ENCODE measurements around the gene STH. TPM values are rescaled to one million over a fixed set of nuclear protein-coding genes. Genes with fewer than 3 reads are reported as not detected.
"Not testable (repeated sequence)": the region's sequence is repeated elsewhere in the genome, so short reads cannot be mapped to it uniquely, and the experiment has no call there.

STH gene
- total and polyA plus RNA-seq, 7 donors: 0.25 to 2.0 (median 0.26) TPM; not detected in 4

- TF ChIP-seq, protein P1, sequence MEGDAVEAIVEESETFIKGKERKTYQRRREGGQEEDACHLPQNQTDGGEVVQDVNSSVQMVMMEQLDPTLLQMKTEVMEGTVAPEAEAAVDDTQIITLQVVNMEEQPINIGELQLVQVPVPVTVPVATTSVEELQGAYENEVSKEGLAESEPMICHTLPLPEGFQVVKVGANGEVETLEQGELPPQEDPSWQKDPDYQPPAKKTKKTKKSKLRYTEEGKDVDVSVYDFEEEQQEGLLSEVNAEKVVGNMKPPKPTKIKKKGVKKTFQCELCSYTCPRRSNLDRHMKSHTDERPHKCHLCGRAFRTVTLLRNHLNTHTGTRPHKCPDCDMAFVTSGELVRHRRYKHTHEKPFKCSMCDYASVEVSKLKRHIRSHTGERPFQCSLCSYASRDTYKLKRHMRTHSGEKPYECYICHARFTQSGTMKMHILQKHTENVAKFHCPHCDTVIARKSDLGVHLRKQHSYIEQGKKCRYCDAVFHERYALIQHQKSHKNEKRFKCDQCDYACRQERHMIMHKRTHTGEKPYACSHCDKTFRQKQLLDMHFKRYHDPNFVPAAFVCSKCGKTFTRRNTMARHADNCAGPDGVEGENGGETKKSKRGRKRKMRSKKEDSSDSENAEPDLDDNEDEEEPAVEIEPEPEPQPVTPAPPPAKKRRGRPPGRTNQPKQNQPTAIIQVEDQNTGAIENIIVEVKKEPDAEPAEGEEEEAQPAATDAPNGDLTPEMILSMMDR (IDR thresholded peaks at IDR 0.05): no peak
- ATAC-seq: no peak
Observed at GRCh38 chr17:46011711-46012505, 12.9 kb downstream of the STH start.

DNA sequence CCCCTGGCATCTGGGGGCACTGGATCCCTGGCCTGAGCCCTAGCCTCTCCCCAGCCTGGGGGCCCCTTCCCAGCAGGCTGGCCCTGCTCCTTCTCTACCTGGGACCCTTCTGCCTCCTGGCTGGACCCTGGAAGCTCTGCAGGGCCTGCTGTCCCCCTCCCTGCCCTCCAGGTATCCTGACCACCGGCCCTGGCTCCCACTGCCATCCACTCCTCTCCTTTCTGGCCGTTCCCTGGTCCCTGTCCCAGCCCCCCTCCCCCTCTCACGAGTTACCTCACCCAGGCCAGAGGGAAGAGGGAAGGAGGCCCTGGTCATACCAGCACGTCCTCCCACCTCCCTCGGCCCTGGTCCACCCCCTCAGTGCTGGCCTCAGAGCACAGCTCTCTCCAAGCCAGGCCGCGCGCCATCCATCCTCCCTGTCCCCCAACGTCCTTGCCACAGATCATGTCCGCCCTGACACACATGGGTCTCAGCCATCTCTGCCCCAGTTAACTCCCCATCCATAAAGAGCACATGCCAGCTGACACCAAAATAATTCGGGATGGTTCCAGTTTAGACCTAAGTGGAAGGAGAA, 13.5 kb downstream of the STH start:
- H3K4me3 ChIP-seq: no peak overlapping the region
- intact Hi-C loops (cut with DNase I): no loop called here
- H3K4me1 ChIP-seq: peaks cover 7% of the 10 kb centered on the region
- no peak for ATAC-seq
- 73 to 82% (median 79%) methylated on average over 8 to 11 of the region's 11 CpGs for WGBS, 3 donors
- peaks cover 0 to 38% of the 10 kb centered on the region in 2 donors for H3K36me3 ChIP-seq (ENCODE audit: insufficient read depth in 1 of 2, low read depth in 1 of 2)
- no peak overlapping the region for H3K27ac ChIP-seq
- H3K9me3 ChIP-seq: no peaks in the 10 kb centered on the region
- no peaks in the 10 kb centered on the region for H3K27me3 ChIP-seq (ENCODE audit: insufficient read depth in 3 of 3, low read length in 2 of 3)
- TF ChIP-seq, protein P1 (IDR thresholded peaks at IDR 0.05): no peak
- DNase-seq: no peak

More at GRCh38 chr17:46011711-46012505, 12.9 kb downstream of the STH start:
- DNase-seq: no peak
- Histone ChIP-seq H3K27me3 (ENCODE audit: insufficient read depth in 3 of 3, low read length in 2 of 3) (no peaks in the 10 kb centered on the region), H3K27ac (no peak overlapping the region), H3K4me1 (peaks cover 11% of the 10 kb centered on the region), H3K4me3 (no peak overlapping the region), H3K36me3 (ENCODE audit: insufficient read depth in 1 of 2, low read depth in 1 of 2) (peaks cover 0 to 38% of the 10 kb centered on the region in 2 donors), H3K9me3 (no peaks in the 10 kb centered on the region)
- 86 to 90% (median 87%) methylated on average over 28 of the region's 28 CpGs for WGBS, 3 donors
- intact Hi-C loops (cut with DNase I): no loop called here

GRCh38 chr17:46013127-46013501, 14.1 kb downstream of the STH start:
- Histone ChIP-seq H3K4me3 (no peak overlapping the region), H3K9me3 (no peaks in the 10 kb centered on the region), H3K27ac (no peak overlapping the region), H3K27me3 (ENCODE audit: insufficient read depth in 3 of 3, low read length in 2 of 3) (no peaks in the 10 kb centered on the region), H3K4me1 (peaks cover 1% of the 10 kb centered on the region), H3K36me3 (ENCODE audit: insufficient read depth in 1 of 2, low read depth in 1 of 2) (peaks cover 0 to 39% of the 10 kb centered on the region in 2 donors)
- DNase-seq: no peak
- intact Hi-C loops (cut with DNase I): no loop called here
- ATAC-seq: no peak
- TF ChIP-seq, protein P1 (IDR thresholded peaks at IDR 0.05): no peak
- WGBS, 3 donors: 73 to 93% (median 81%) methylated on average over 7 of the region's 7 CpGs

- no peaks in the 10 kb centered on the region for H3K27me3 ChIP-seq (ENCODE audit: insufficient read depth in 3 of 3, low read length in 2 of 3)
- peaks cover 0 to 44% of the 10 kb centered on the region in 2 donors for H3K36me3 ChIP-seq (ENCODE audit: insufficient read depth in 1 of 2, low read depth in 1 of 2)
- H3K4me1 ChIP-seq: no peaks in the 10 kb centered on the region
- H3K4me3 ChIP-seq: no peak overlapping the region
- no peak for DNase-seq
- H3K9me3 ChIP-seq: no peaks in the 10 kb centered on the region
- TF ChIP-seq, protein P1 (IDR thresholded peaks at IDR 0.05): no peak
- intact Hi-C loops (cut with DNase I): no loop called here
- H3K27ac ChIP-seq: no peak overlapping the region
- 55 to 62% (median 57%) methylated on average over 9 of the region's 9 CpGs for WGBS, 3 donors
- no peak for ATAC-seq
Observed at GRCh38 chr17:46013502-46014165, 14.6 kb downstream of the STH start.

GRCh38 chr17:46019408-46019925, 20.4 kb downstream of the STH start:
- H3K4me1 ChIP-seq; intact Hi-C loops (cut with DNase I); H3K27ac ChIP-seq; H3K27me3 ChIP-seq (ENCODE audit: insufficient read depth in 3 of 3, low read length in 2 of 3); ATAC-seq; DNase-seq; H3K4me3 ChIP-seq; H3K9me3 ChIP-seq: not testable (repeated sequence)
- peaks cover 0 to 64% of the 10 kb centered on the region in 2 donors for H3K36me3 ChIP-seq (ENCODE audit: insufficient read depth in 1 of 2, low read depth in 1 of 2)
- 94 to 96% (median 94%) methylated on average over 8 of the region's 8 CpGs for WGBS, 3 donors

Data from psoas muscle (tissue), 8 donors.